Kidney (tissue), 14 donors: ENCODE data around the gene MINDY4. TPM values are rescaled to one million over a fixed set of nuclear protein-coding genes. Genes with fewer than 3 reads are reported as not detected.

Source experiments
- DNase-seq, 5 donors: peaks; one replicate each; pipeline ENCODE4 v3.0.0-alpha.2; 2013 to 2020
- FAIRE-seq: peaks from 2 replicates; lab custom pipeline; 2012; peaks lifted over from hg19 to GRCh38; lab: Jason Lieb, UNC
- H3K27ac ChIP-seq, 2 donors: one replicate each; pipeline ENCODE4 v1.7.0; 2013; ENCODE audit warnings: low read depth in 2 of 2, low read length in 2 of 2, inconsistent platforms in 1 of 2
- H3K27me3 ChIP-seq: one replicate; pipeline ENCODE4 v1.7.1; 2013; ENCODE audit warnings: low read length, inconsistent platforms; ENCODE audit not compliant: control insufficient read depth, insufficient read depth
- H3K36me3 ChIP-seq, 3 donors: one replicate each; pipeline versions ENCODE4 v1.7.0 to v1.7.1; 2013; ENCODE audit warnings: low read length in 3 of 3, control low read depth in 1 of 3, inconsistent platforms in 1 of 3; ENCODE audit not compliant: insufficient read depth in 3 of 3, control insufficient read depth in 2 of 3
- H3K4me1 ChIP-seq, 3 donors: one replicate each; pipeline versions ENCODE4 v1.7.0 to v1.7.1; 2013; ENCODE audit warnings: low read length in 3 of 3, inconsistent platforms in 1 of 3, low read depth in 1 of 3; ENCODE audit not compliant: control insufficient read depth in 2 of 3, insufficient read depth in 2 of 3
- H3K4me3 ChIP-seq, 3 donors: one replicate each; pipeline versions ENCODE4 v1.7.0 to v1.8.1; 2013; ENCODE audit warnings: low read length in 3 of 3, control low read depth in 1 of 3, inconsistent platforms in 1 of 3
- H3K9ac ChIP-seq, 3 donors: one replicate each; pipeline versions ENCODE4 v1.7.0 to v1.7.1; 2013; ENCODE audit warnings: low read length in 3 of 3, control low read depth in 1 of 3, inconsistent platforms in 1 of 3
- H3K9me3 ChIP-seq, 3 donors: one replicate each; pipeline versions ENCODE4 v1.7.0 to v1.7.1; 2013; ENCODE audit warnings: low read length in 3 of 3, control low read depth in 1 of 3, inconsistent platforms in 1 of 3; ENCODE audit not compliant: control insufficient read depth in 2 of 3, insufficient read depth in 1 of 3
- intact Hi-C: fragments of 100-400 bp; cut with DNase I; formaldehyde crosslinking; loops from one replicate; pipeline ENCODE4 v1.11.1; 2022
- polyA plus RNA-seq: library from polyadenylated mRNA; stranded (reverse); fragments of 350-450 nt; fragmentation: Illumina TruSeq; extraction: RNeasy Lipid Tissue Mini Kit (QIAGEN cat#74804); gene quantifications from one replicate; pipeline ENCODE4 v1.2.3, GENCODE V29; 2014; ENCODE audit warnings: low read depth, low replicate concordance; ENCODE audit not compliant: insufficient read depth
- total RNA-seq: library from RNA; stranded (reverse); fragmentation: NEBNext Ultra II Directional; extraction: Animal tissue kit (Norgen Biotek cat#: 25700); gene quantifications from one replicate; pipeline ENCODE4 v1.2.1, GENCODE V29; 2021
- TF ChIP-seq, protein P1 (sequence below): IDR thresholded peaks from 3 replicates; pipeline ENCODE4 v1.5.1; 2012; ENCODE audit warnings: mild to moderate bottlenecking, moderate library complexity, borderline replicate concordance; ENCODE audit not compliant: insufficient read depth; ENCODE audit errors: extremely low read depth
- donor health status: control.
- donor health status: control.
- donor health status: control.
- donor health status: control.
- donor health status: control.
- donor health status: DM: yes; HTN: yes; CAD: no.
- donor health status: Normal renal cell carcinoma (clear cell type).

Gene MINDY4
- total and polyA plus RNA-seq, 2 donors from 2014 or later: 5.3 to 15.3 TPM

DNA sequence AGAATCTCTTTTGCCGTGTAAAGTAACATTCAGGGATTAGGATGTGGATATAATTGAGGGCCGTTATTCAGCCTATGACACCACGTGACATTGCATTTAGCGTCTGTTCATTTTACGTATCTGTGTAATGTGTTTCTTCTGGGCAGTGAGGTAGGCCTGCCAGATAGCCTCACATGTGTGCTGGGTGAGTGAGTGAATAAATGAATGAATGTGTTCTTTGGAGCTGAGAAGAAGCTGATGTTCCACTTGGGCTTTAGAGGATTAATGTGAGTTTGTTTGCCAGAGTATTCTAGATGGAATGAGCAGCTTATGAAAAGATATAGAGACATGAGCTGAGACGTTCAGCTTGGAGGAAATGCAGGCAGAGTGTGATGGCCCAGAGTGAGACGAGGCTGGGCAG is 55.0 kb downstream of the MINDY4 start:
- Histone ChIP-seq H3K4me1 (no peaks in the 10 kb centered on the region), H3K27me3 (no peaks in the 10 kb centered on the region), H3K9me3 (no peaks in the 10 kb centered on the region), H3K36me3 (no peaks in the 10 kb centered on the region), H3K4me3 (no peak overlapping the region), H3K9ac (no peak overlapping the region), H3K27ac (no peak overlapping the region)
- intact Hi-C loops: no loop called here
- DNase-seq (no peak), FAIRE-seq (no peak)
- TF ChIP-seq, protein P1, sequence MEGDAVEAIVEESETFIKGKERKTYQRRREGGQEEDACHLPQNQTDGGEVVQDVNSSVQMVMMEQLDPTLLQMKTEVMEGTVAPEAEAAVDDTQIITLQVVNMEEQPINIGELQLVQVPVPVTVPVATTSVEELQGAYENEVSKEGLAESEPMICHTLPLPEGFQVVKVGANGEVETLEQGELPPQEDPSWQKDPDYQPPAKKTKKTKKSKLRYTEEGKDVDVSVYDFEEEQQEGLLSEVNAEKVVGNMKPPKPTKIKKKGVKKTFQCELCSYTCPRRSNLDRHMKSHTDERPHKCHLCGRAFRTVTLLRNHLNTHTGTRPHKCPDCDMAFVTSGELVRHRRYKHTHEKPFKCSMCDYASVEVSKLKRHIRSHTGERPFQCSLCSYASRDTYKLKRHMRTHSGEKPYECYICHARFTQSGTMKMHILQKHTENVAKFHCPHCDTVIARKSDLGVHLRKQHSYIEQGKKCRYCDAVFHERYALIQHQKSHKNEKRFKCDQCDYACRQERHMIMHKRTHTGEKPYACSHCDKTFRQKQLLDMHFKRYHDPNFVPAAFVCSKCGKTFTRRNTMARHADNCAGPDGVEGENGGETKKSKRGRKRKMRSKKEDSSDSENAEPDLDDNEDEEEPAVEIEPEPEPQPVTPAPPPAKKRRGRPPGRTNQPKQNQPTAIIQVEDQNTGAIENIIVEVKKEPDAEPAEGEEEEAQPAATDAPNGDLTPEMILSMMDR: no peak

DNA sequence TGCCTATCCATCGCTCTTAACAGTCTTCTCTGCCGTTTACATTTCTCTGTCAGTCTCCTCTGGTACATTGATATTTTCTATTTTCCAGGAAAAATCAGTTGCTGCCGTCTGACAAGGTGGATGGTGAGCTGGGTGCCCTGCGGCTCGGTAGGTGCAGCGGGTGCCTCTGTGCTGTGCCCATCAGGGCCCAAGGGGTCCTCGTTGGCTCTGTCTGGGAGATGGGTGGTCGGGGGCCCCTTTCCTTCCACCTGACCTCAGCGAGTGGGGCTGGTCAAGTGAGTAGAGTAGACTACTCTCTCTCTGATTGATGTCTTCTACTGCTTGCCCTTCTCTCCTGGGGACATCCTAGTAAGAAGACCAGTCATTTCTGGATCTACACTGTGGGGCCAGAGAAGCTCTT is 57.4 kb downstream of the MINDY4 start:
- DNase-seq (no peak), FAIRE-seq (no peak)
- TF ChIP-seq, protein P1: no peak
- Histone ChIP-seq H3K4me3 (no peak overlapping the region), H3K9ac (no peak overlapping the region), H3K9me3 (no peaks in the 10 kb centered on the region), H3K4me1 (no peaks in the 10 kb centered on the region), H3K27ac (no peak overlapping the region), H3K27me3 (no peaks in the 10 kb centered on the region), H3K36me3 (no peaks in the 10 kb centered on the region)
- intact Hi-C loops: no loop called here

DNA sequence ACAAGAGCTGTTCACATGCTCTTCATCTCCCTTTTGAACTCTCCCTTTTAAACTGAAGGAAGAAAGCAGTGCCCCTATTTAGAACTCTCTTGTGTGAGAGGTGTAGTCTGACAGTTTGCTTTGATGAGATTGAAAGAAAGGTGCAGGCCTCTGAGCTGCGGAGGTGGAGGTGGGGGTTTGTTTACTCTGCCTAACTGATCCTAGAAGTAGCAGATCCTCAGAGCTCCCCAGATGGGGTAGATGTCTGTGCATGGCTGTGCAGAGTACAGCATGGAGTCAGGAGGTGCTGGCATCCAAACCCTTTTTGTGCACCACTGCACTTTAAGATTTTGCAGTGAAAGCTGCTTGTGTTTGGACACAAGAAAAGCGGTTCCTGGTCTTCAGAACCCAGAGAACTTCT is 58.3 kb downstream of the MINDY4 start:
- no peak overlapping the region for H3K9ac ChIP-seq
- no peaks in the 10 kb centered on the region for H3K4me1 ChIP-seq
- DNase-seq (no peak), FAIRE-seq (no peak)
- no peak overlapping the region for H3K27ac ChIP-seq
- H3K9me3 ChIP-seq: no peaks in the 10 kb centered on the region
- H3K4me3 ChIP-seq: no peak overlapping the region
- intact Hi-C loops: no loop called here
- no peaks in the 10 kb centered on the region for H3K36me3 ChIP-seq
- TF ChIP-seq, protein P1: no peak
- H3K27me3 ChIP-seq: no peaks in the 10 kb centered on the region

- FAIRE-seq: no peak
- no peak for DNase-seq
- TF ChIP-seq, protein P1: no peak
- no peak overlapping the region for H3K27ac ChIP-seq
- no peak overlapping the region for H3K4me3 ChIP-seq
- no peak overlapping the region for H3K9ac ChIP-seq
- H3K27me3 ChIP-seq: no peaks in the 10 kb centered on the region
- no peaks in the 10 kb centered on the region for H3K9me3 ChIP-seq
- H3K36me3 ChIP-seq: no peaks in the 10 kb centered on the region
- no peaks in the 10 kb centered on the region for H3K4me1 ChIP-seq
- intact Hi-C loops: no loop called here
Measured at GRCh38 chr7:30831227-30831626, 60.0 kb downstream of the MINDY4 start.
